Measurements from ENCODE around the gene IGFBP2. TPM values are rescaled to one million over a fixed set of nuclear protein-coding genes. Genes with fewer than 3 reads are reported as not detected.

Gene IGFBP2
- total and polyA plus RNA-seq, 9 donors: 136 to 277 (median 195) TPM

- Histone ChIP-seq H3K36me3 (ENCODE audit: control insufficient read depth, insufficient read depth, low read length) (peaks cover 40% of the 10 kb centered on the region), H3K4me1 (ENCODE audit: control insufficient read depth, insufficient read depth, low read length) (peaks cover 13% of the 10 kb centered on the region), H3K9me3 (replicated peaks; ENCODE audit: control insufficient read depth, low read depth, low read length) (no peaks in the 10 kb centered on the region), H3K27ac (ENCODE audit: low read length) (no peak overlapping the region), H3K4me3 (ENCODE audit: low read length) (no peak overlapping the region), H3K27me3 (ENCODE audit: control insufficient read depth, insufficient read depth, low read length) (no peaks in the 10 kb centered on the region)
- no peak for DNase-seq
- no CpG with 5 or more reads among the region's 12 CpGs for WGBS (ENCODE audit: insufficient coverage)
Measured at GRCh38 chr2:216671791-216672343, 38.6 kb downstream of the IGFBP2 start.

GRCh38 chr2:216672466-216672865 is 39.2 kb downstream of the IGFBP2 start:
- WGBS (ENCODE audit: insufficient coverage): 80% methylated on average over 1 of the region's 10 CpGs
- peaks cover 46% of the 10 kb centered on the region for H3K36me3 ChIP-seq (ENCODE audit: control insufficient read depth, insufficient read depth, low read length)
- no peak for DNase-seq
- H3K27ac ChIP-seq (ENCODE audit: low read length): no peak overlapping the region
- no peaks in the 10 kb centered on the region for H3K27me3 ChIP-seq (ENCODE audit: control insufficient read depth, insufficient read depth, low read length)
- H3K4me3 ChIP-seq (ENCODE audit: low read length): no peak overlapping the region
- no peaks in the 10 kb centered on the region for H3K9me3 ChIP-seq (replicated peaks; ENCODE audit: control insufficient read depth, low read depth, low read length)
- H3K4me1 ChIP-seq (ENCODE audit: control insufficient read depth, insufficient read depth, low read length): peaks cover 13% of the 10 kb centered on the region

- peaks cover 52% of the 10 kb centered on the region for H3K36me3 ChIP-seq (ENCODE audit: control insufficient read depth, insufficient read depth, low read length)
- DNase-seq: no peak
- WGBS (ENCODE audit: insufficient coverage): 87% methylated on average over 5 of the region's 10 CpGs
- no peaks in the 10 kb centered on the region for H3K9me3 ChIP-seq (replicated peaks; ENCODE audit: control insufficient read depth, low read depth, low read length)
- H3K27me3 ChIP-seq (ENCODE audit: control insufficient read depth, insufficient read depth, low read length): no peaks in the 10 kb centered on the region
- peaks cover 16% of the 10 kb centered on the region for H3K4me1 ChIP-seq (ENCODE audit: control insufficient read depth, insufficient read depth, low read length)
- H3K27ac ChIP-seq (ENCODE audit: low read length): no peak overlapping the region
- H3K4me3 ChIP-seq (ENCODE audit: low read length): no peak overlapping the region
Measured at GRCh38 chr2:216673021-216673420, 39.8 kb downstream of the IGFBP2 start.

- no peak overlapping the region for H3K4me3 ChIP-seq (ENCODE audit: low read length)
- WGBS (ENCODE audit: insufficient coverage): 85% methylated on average over 7 of the region's 9 CpGs
- H3K36me3 ChIP-seq (ENCODE audit: control insufficient read depth, insufficient read depth, low read length): peaks cover 58% of the 10 kb centered on the region
- no peak overlapping the region for H3K27ac ChIP-seq (ENCODE audit: low read length)
- no peaks in the 10 kb centered on the region for H3K9me3 ChIP-seq (replicated peaks; ENCODE audit: control insufficient read depth, low read depth, low read length)
- DNase-seq: no peak
- no peaks in the 10 kb centered on the region for H3K27me3 ChIP-seq (ENCODE audit: control insufficient read depth, insufficient read depth, low read length)
- H3K4me1 ChIP-seq (ENCODE audit: control insufficient read depth, insufficient read depth, low read length): peaks cover 22% of the 10 kb centered on the region
Measured at GRCh38 chr2:216673609-216674008, 40.4 kb downstream of the IGFBP2 start.

- Histone ChIP-seq H3K27me3 (ENCODE audit: control insufficient read depth, insufficient read depth, low read length) (no peaks in the 10 kb centered on the region), H3K27ac (ENCODE audit: low read length) (no peak overlapping the region), H3K36me3 (ENCODE audit: control insufficient read depth, insufficient read depth, low read length) (peaks cover 65% of the 10 kb centered on the region), H3K4me3 (ENCODE audit: low read length) (no peak overlapping the region), H3K9me3 (replicated peaks; ENCODE audit: control insufficient read depth, low read depth, low read length) (no peaks in the 10 kb centered on the region), H3K4me1 (ENCODE audit: control insufficient read depth, insufficient read depth, low read length) (peaks cover 30% of the 10 kb centered on the region)
- WGBS (ENCODE audit: insufficient coverage): 80% methylated on average over 2 of the region's 9 CpGs
- DNase-seq: no peak
Measured at GRCh38 chr2:216674376-216674775, 41.2 kb downstream of the IGFBP2 start.

- Histone ChIP-seq H3K4me1 (ENCODE audit: control insufficient read depth, insufficient read depth, low read length) (peaks cover 43% of the 10 kb centered on the region), H3K4me3 (ENCODE audit: low read length) (no peak overlapping the region), H3K27ac (ENCODE audit: low read length) (no peak overlapping the region), H3K36me3 (ENCODE audit: control insufficient read depth, insufficient read depth, low read length) (peaks cover 83% of the 10 kb centered on the region), H3K27me3 (ENCODE audit: control insufficient read depth, insufficient read depth, low read length) (no peaks in the 10 kb centered on the region), H3K9me3 (replicated peaks; ENCODE audit: control insufficient read depth, low read depth, low read length) (no peaks in the 10 kb centered on the region)
- 82% methylated on average over 9 of the region's 17 CpGs for WGBS (ENCODE audit: insufficient coverage)
- no peak for DNase-seq
Measured at GRCh38 chr2:216676630-216677029, 43.4 kb downstream of the IGFBP2 start.

- Histone ChIP-seq H3K36me3 (ENCODE audit: control insufficient read depth, insufficient read depth, low read length) (peaks cover 88% of the 10 kb centered on the region), H3K9me3 (replicated peaks; ENCODE audit: control insufficient read depth, low read depth, low read length) (no peaks in the 10 kb centered on the region), H3K4me1 (ENCODE audit: control insufficient read depth, insufficient read depth, low read length) (peaks cover 52% of the 10 kb centered on the region), H3K4me3 (ENCODE audit: low read length) (no peak overlapping the region), H3K27ac (ENCODE audit: low read length) (no peak overlapping the region), H3K27me3 (ENCODE audit: control insufficient read depth, insufficient read depth, low read length) (no peaks in the 10 kb centered on the region)
- WGBS (ENCODE audit: insufficient coverage): 88% methylated on average over 8 of the region's 9 CpGs
- DNase-seq: peak; percentile 10
Measured at GRCh38 chr2:216677439-216678097, 44.3 kb downstream of the IGFBP2 start.

- Histone ChIP-seq H3K4me1 (ENCODE audit: control insufficient read depth, insufficient read depth, low read length) (peaks cover 56% of the 10 kb centered on the region), H3K9me3 (replicated peaks; ENCODE audit: control insufficient read depth, low read depth, low read length) (no peaks in the 10 kb centered on the region)
- 90% methylated on average over 7 of the region's 12 CpGs for whole genome bisulfite sequencing (ENCODE audit: insufficient coverage)
Measured at GRCh38 chr2:216678098-216678465, 44.9 kb downstream of the IGFBP2 start.

GRCh38 chr2:216678813-216679657 is 45.8 kb downstream of the IGFBP2 start:
- Histone ChIP-seq H3K4me3 (ENCODE audit: low read length) (no peak overlapping the region), H3K4me1 (ENCODE audit: control insufficient read depth, insufficient read depth, low read length) (peaks cover 65% of the 10 kb centered on the region), H3K9me3 (replicated peaks; ENCODE audit: control insufficient read depth, low read depth, low read length) (no peaks in the 10 kb centered on the region), H3K27ac (ENCODE audit: low read length) (peak overlapping the region; percentile 93), H3K36me3 (ENCODE audit: control insufficient read depth, insufficient read depth, low read length) (peaks cover 86% of the 10 kb centered on the region), H3K27me3 (ENCODE audit: control insufficient read depth, insufficient read depth, low read length) (no peaks in the 10 kb centered on the region)
- no peak for DNase-seq
- 74% methylated on average over 13 of the region's 21 CpGs for WGBS (ENCODE audit: insufficient coverage)

More at GRCh38 chr2:216678098-216678465, 44.9 kb downstream of the IGFBP2 start:
- no peak overlapping the region for H3K4me3 ChIP-seq (ENCODE audit: low read length)
- DNase-seq: peak; percentile 11
- no peaks in the 10 kb centered on the region for H3K27me3 ChIP-seq (ENCODE audit: control insufficient read depth, insufficient read depth, low read length)
- no peak overlapping the region for H3K27ac ChIP-seq (ENCODE audit: low read length)
- H3K36me3 ChIP-seq (ENCODE audit: control insufficient read depth, insufficient read depth, low read length): peaks cover 85% of the 10 kb centered on the region

GRCh38 chr2:216679658-216680024 is 46.4 kb downstream of the IGFBP2 start:
- DNase-seq: peak; percentile 89
- Histone ChIP-seq H3K9me3 (replicated peaks; ENCODE audit: control insufficient read depth, low read depth, low read length) (no peaks in the 10 kb centered on the region), H3K4me1 (ENCODE audit: control insufficient read depth, insufficient read depth, low read length) (peaks cover 68% of the 10 kb centered on the region), H3K4me3 (ENCODE audit: low read length) (no peak overlapping the region), H3K36me3 (ENCODE audit: control insufficient read depth, insufficient read depth, low read length) (peaks cover 83% of the 10 kb centered on the region), H3K27me3 (ENCODE audit: control insufficient read depth, insufficient read depth, low read length) (no peaks in the 10 kb centered on the region), H3K27ac (ENCODE audit: low read length) (peak overlapping the region; percentile 93)
- 37% methylated on average over 8 of the region's 14 CpGs for WGBS (ENCODE audit: insufficient coverage)

All from muscle of leg (tissue), 11 donors.